HT-29 (cell line): ENCODE results near the gene PPARA. TPM values are rescaled to one million over a fixed set of nuclear protein-coding genes. Genes with fewer than 3 reads are reported as not detected.
"Not testable (repeated sequence)": the region's sequence is repeated elsewhere in the genome, so short reads cannot be mapped to it uniquely, and the experiment has no call there.

Experiments used
- DNase-seq: peaks from one replicate; pipeline ENCODE4 v3.0.0-alpha.2; 2015; ENCODE audit warnings: low spot score
- total RNA-seq: library from RNA; depleted of rRNA; stranded (reverse); fragments of >200 nt; shearing (Covaris generic); gene quantifications from 2 replicates; pipeline ENCODE4 v1.2.3, GENCODE V29; 2014

PPARA gene
- total RNA-seq, 1 experiment from 2014 or later: 18.1 TPM

DNA sequence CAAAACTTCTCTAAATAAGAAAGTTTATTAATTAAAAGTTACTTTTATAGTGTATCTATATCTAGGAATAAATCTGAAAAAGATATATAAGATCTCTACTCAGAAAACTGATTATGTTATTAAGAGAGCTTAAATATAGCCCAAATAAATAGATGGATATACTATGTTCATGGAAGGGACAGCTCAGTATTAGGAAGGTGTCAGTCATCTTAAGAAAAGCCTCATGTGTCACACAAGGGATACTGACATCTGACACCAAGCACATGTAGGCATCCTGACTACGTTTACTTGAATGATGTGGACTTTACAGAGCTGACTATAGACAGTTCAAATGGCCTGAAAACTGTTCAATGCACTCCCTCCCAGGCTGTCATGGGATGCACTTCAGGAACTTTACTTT is 19.3 kb downstream of the PPARA start:
- DNase-seq: no peak

DNA sequence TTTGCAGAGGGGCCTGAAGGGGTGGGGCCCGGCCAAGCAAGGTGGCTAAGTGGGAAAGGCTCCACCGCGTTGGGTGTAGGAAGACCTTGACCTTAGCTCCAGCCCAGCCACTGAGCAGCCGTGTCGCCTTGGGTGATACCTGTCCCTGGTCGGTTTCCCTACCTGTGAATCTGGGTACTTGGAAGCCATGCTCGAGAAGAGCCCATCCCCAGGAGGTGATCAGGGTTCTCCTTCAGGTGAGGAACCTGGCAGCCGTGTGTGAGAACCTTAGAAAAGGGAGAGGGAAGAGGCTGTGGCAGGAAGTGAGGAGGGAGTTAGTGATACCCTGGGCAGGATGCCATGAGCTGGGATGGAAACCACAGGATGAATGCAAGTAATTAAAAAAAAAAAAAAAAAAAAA is 21.6 kb downstream of the PPARA start:
- peak; percentile 59 for DNase-seq

DNA sequence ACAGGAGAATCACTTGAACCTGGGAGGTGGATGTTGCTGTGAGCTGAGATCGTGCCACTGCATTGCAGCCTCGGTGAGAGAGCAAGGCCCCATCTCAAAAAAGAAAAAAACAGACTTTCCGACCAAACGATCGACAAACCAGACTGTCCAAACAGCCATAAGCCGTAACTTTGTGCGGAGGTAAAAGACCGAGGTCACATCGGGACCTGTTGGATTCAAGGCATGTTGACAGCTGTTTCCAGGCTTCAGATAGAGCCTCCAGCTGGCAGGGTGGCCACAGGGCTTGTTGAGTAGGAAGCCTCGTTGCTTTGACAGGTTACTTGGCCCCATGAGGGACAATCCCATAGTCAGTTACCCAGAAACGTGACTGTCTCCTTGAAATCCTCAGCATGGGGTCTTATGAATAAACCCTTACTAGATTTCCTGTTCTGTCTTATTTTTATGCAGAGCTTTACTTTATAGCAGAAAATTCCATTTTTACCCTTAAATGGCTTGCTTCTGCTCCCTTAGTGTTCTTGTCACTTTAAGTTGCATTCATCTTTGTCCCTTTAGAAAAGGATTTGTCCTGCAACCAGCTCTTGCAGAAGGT is 22.3 kb downstream of the PPARA start:
- DNase-seq: no peak

DNA sequence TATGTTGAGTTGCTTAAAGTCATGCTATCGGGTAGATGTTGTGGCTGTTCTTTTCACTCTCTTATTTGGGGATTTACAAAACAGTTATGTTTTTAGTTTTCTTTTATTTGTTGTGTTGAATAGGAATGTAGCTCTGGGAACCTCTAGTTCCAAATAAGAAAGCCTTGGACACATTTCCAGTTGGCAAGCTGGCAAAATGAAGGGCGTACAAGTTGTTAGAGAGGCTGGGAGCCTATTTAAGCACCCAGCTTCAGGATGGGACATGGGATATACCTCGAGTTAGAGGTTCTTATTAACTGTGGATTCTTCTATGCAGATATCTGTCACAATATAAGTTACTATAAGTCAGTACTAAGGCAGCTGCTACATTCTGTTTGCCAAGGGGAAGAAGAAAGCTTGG is 22.8 kb downstream of the PPARA start:
- DNase-seq: no peak

DNA sequence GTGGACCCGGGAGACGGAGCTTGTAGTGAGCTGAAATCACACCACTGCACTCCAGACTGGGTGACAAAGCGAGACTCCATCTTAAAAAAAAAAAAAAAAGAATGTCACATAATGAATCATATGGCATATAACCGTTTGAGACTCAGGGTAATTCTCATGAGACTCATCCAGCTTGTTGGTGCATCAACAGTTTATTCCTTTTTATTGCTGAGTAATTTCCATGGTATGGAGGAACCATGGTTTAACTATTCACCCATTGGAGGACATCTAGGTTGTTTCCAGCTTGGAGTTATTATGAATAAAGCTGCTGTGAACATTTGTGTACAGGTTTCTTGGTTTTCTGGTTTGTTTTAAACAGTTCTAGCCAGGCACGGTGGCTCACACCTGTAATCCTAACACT is 25.3 kb downstream of the PPARA start:
- no peak for DNase-seq

DNA sequence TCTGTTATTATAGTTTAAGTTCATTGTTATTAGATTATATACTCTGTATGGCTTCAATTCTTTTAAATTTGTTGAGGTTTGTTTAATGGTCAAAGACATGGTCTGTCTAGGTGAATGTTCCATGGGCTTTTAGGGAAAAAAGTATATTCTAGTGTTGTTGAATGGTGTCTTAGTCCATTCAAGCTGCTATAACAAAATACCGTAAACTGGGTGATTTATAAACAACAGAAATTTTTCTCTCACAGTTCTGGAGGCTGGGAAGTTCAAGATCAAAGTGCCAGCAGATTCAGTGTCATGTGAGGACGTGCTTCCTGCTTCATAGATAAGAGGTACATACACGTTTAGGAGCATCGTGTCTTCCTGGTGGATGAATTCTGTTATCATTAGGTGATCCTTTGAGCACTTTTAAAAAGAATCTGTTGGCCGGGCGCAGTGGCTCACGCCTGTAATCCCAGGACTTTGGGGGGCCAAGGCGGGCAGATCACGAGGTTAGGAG is 26.2 kb downstream of the PPARA start:
- no peak for DNase-seq

DNA sequence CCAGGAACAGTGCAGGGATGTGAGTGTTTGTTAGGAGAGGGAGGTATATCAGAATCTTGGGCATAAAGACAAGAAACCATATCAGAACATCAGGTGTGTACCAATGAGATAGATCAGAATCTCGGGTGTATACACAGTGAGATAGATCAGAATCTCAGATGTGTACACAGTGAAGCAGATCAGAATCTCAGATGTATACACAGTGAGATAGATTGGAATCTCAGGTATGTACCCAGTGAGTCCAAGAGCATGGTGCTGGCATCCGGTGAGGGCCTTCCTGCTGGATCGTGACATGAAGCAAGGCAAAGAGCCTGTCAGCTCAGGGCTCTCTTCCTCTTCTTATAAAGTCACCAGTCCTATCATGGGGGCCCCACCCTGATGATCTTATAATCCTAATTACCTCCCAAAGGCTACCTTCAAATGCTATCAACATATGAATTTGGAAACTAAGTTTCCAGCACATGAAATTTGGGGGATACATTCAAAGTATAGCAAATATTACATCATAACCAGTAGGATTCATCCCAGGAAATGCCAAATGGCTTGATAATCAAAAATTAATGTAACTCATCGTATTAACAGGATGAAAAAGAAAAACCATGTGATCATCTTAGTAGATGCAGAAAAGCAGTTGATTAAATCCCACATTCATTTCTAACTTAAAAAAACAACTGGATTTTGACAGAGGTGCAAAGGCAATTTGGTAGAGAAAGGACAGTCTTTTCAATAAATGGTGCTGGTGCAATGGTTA is 28.6 kb downstream of the PPARA start:
- DNase-seq: no peak

DNA sequence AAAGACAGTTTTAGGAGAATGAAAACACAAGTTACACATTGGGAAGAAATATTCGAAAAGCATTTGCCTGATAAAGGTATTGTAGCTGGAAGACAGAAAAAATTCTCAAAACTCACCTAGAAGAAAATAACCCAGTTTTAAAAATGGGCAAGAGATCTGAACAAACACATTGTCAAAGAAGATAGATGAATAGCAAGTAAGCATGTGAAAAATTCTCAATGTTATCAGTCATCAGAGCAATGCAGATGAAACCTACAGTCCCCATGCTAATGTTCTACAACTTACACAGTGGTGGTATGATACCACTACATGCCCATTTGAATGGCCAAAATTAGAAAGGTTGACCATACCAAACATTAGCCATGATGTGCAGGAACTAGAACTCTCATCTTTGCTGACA is 29.4 kb downstream of the PPARA start:
- DNase-seq: no peak

DNA sequence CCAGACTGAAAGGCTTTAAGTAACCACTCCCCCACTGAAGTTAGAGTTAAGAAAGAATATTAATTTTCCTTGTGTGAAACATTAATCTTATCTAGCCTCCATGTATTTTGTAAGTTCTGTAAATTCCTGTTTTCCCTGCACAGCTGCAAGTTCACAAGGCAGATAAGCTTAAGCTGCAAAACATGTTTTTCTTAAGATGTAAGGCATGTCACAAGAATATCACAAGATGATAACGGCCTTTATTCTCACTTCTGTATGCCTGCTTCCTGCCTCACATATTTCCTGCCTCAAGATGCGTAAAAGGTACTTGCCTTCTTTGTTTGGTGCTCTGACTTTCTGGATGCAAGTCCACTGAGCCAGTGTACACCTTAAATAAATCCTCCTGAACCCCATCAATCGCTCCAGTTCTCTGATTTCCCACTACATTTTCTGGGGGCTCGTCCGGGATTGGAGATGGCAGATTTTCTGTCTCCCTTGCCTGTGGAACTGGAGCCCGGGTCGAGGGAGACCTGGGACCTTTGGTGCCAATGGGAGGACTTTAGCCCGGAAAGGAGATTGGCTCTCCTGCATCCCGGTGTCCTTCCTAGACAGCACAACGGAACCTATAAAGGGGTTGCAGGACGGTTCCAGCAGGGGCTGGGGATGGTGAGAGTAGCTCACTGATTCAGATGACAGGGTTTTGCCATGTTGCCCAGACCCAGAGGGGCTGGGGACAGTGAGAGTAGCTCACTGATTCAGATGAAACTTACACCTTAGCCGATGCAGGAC is 30.2 kb downstream of the PPARA start:
- no peak for DNase-seq

DNA sequence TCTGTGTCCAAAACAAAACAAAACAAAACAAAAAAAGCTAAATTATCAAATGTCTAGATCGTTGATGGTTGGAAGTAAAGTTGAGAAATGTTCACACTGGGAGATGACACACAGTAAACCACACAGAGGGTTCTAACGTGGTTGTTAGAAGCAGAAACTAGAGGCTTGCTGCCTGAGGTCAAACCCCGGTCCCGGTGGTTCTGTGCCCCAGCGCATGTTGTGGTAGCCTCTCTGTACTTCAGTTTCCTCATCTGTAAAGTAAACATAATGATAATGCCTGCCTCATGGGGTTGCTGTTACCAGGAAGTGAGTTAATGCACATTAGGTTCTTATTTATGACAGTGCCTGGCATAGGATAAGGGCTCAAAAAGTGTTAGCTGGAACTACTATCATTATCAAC is 33.4 kb downstream of the PPARA start:
- no peak for DNase-seq

DNA sequence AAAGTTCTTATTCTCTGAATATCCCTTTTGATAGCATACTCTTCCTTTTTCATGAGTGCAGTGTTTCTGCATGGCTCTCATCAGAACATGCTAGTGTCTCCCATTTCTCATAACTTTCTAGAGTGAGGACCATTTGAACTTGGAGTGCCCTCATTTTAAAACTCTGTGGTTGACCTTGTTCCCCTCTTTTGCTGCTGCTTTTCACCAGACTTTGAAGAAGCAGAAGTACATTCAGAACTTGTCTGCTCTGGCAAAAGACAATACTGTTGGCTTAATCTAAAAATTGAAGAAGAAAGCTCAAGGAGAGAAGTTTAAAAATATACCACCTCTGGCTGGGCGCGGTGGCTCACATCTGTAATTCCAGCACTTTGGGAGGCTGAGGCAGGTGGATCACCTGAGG is 35.0 kb downstream of the PPARA start:
- DNase-seq: no peak

DNA sequence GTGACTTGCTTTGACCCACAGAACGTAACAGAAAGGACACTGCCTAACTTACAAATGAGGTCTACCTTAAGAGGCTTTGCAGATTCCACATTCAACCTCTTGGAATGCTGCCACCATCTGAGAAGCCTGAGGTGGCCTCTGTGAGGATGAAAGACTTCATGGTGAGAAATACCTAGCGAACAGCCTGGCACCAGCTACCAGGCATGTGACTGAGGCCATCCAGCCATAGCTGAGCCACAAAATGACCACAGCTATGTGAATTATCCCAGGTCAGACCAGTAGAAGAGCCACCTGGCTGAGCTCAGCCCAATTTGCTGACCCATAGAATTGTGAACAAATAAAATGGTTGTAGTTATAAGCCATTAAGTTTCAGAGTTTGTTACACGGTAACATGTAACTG is 37.5 kb downstream of the PPARA start:
- DNase-seq: no peak

DNA sequence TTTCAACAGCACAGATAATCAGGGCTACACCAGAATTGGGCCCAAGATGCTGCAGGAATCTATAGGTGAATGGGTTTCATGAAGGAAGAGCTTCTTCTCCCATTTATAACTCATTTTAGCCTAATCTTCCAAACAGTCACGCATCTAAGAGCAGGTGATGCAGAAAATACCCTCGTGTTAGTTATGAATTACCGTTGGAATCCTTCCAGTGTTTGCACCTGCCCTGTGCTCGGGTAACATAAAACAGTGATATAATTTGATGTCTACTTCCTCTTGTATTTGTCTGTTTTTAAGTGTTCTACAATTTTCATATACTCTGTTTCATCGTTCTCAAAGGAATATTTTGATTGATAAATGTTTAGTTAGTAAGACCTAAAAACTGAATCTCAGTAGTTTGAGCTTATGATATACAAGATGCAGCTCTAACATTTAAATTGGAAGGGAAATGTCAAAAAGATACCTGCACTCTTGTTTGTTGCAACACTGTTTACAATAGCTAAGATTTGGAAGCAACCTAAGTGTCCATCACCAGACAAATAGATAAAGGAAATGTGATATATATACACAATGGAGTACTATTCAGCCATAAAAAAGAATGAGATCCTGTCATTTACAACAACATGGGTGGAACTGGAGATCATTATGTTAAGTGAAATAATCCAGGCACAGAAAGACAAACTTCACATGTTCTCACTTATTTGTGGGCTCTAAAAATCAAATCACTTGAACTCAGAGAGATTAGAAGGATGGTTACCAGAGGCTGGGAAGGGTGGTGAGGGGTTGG is 42.1 kb downstream of the PPARA start:
- DNase-seq: no peak

DNA sequence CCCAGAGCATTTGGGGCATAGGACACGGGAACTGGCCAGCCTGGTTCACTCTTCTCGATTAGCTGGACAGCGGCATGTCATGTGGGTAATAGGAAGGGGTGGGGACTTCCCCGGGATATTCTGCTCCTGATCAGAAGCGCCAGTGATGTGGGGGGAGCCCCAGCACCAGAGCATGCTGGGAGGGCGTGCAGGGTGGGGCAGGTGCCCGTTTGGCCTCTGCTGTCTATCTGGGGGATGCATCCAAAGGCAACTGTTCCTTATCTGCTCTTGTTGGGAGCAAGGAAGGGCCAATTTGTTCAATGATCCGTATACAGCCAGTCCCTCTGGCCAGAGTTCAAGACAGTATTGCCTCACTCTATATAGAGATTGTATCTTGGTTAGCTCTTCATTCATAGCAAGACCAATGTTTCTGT is 43.6 kb downstream of the PPARA start:
- peak; percentile 33 for DNase-seq

DNA sequence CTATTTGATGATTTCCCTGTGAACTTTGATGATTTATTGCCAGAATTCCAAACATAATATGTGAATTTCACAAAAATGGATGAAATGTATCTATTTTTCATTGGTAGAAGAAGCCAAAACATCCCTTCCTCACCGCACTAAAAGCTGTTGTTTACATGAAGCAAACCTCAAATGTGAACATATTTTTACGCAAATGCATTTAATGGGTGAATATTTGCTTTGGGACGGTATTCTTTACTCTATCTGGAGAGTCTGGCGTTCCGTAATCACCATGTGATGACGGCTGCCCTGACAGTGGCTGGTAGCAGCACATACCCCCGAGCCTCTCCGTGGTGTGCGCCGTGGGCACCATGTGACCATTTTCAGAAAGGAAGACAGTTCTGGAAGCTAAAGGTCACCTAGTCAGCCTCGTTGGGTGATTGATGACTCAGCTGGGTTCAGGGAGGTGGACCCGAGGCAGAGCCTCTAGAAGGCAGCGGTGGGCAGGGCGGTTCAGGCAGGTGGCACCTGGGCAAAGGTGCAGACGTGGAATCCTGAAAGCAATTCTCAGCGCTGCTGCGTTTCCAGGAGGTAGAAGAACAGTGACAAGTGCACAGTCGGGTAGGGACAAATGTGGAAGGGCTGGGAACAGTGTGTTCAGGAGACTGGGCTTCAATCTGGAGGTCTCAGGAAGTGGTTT is 45.3 kb downstream of the PPARA start:
- peak; percentile 83 for DNase-seq

DNA sequence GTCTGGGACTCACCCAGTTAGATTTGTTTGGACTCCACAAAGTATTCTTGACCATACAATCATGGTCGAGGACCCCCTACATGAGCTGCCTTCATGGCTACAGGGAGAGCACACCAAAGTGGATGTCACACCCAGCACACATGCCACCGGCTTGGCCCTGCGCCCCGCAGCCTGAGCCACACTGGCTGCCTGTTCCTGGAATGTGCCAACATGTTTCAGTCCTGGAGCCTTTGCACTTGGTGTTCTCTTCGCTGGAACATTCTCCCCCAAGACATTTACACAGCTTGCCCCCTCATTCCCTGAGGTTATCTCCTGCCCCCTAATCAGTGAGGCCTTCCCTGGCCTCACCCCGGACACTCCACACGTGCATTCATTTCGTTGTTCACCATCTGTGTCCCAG is 46.0 kb downstream of the PPARA start:
- DNase-seq: no peak

DNA sequence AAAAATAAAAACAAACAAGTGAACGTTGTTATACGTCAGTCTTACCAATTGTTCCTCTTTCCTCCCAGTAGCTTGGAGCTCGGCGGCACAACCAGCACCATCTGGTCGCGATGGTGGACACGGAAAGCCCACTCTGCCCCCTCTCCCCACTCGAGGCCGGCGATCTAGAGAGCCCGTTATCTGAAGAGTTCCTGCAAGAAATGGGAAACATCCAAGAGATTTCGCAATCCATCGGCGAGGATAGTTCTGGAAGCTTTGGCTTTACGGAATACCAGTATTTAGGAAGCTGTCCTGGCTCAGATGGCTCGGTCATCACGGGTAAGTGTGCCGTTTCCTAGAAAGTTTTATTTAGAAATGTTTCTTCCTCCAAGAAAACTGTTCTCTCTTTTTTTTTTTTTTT is 47.9 kb downstream of the PPARA start:
- DNase-seq: no peak

DNA sequence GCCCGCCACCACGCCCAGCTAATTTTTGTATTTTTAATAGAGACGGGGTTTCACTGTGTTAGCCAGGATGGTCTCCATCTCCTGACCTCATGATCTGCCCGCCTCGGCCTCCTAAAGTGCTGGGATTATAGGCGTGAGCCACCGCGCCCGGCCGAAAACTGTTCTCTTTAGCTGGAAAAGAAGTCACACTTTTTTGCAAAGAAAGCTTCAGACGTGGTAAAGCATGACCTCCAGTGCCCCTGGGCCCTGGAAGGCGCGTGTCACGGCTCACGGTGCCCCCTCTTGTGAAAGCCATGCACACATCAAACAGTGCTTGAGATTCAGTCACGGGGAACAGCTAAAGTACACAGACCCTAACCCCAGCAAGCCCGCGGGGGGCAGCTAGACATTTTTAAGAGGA is 48.5 kb downstream of the PPARA start:
- DNase-seq: not testable (repeated sequence)

DNA sequence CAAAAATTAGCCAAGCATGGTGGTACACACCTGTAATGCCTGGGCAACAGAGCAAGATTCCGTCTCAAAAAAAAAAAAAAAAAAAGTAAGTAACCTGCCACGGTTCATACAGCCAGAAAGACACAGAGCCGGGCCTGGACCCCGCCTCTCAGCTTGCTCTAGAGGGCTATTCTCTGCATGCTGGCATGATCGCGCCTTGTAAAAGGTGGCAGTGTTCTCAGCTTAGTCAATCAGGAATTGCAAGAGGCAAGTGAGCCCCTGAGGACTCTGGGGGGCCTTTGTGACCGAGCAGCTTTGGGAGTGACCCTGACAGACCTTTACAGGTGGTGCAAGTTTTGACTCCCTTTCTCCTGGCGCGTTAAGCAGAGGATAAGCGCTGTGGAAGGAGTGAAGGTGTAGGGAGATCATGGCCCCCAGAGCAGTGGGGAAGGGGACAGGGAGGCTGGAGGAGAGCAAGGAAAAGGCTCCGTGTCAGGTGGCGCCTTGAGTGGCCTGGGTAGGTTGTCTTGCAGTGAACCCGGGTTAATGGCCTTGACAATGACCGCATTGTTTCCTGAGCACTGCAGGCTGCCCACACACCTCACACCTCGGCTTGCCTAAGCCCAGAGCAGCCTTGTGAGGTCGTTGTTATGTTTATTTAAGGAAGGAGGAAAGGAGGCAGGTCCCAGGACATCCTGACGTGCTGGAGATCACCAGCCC is 50.9 kb downstream of the PPARA start:
- peak; percentile 80 for DNase-seq

DNA sequence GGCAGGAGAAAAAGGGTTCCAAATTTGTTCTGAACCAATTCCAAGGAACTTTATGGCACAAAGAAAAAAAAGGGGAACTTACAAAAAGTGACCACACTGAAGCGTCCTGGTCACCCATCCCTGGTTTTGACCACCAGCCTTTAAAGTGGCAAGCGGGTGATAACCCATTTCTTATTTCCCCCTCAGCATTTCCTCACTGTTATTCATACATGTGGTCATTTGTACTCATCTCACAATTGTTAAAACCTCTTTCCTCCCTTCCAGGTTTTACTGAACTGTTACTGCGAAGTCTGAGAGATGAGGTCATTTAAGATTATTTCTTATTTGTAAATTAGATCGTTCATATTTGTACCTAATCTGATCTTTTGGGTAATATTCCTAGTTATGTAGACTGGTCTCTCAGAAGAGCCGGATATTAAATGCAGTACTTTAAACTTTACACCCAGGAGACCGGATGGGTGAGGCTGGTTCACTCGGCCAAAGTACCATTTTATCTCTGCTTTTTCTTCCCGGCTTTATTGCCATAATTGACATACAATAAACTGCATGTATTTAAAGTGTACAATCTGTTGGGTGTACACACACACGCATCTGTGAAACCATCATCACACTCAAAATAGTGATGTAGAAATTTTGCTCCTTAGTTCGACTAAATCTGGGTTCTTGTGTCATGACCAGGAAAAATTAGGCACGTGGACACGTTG is 52.7 kb downstream of the PPARA start:
- DNase-seq: peak; percentile 34
